MCF 10A (cell line): ENCODE data around the gene DSC2. TPM values are rescaled to one million over a fixed set of nuclear protein-coding genes. Genes with fewer than 3 reads are reported as not detected.
A peak's percentile ranks its signal among the peaks of the same experiment; 100 is the strongest.
"Not testable (repeated sequence)": the region's sequence is repeated elsewhere in the genome, so short reads cannot be mapped to it uniquely, and the experiment has no call there.

ENCODE experiments used
- BruUV-seq: library from RNA; stranded (reverse); fragments of 400-500 nt; replicated peaks from 2 replicates; lab custom pipeline; 2021; lab: Mats Ljungman, UMichigan
- CTCF ChIA-PET: fragments of 300-600 bp; sonication (Branson Sonifier 250); formaldehyde crosslinking; extraction: SDS; loops from one replicate; lab custom pipeline; 2021; ENCODE audit warnings: antibody characterized with exemption, inconsistent platforms; lab: Yijun Ruan, JAX
- POLR2A ChIA-PET: fragments of 300-600, 350-650 bp; sonication (Branson Sonifier 250); formaldehyde crosslinking; extraction: SDS; loops from one replicate; lab custom pipeline; 2020; ENCODE audit warnings: antibody characterized with exemption, inconsistent platforms; lab: Yijun Ruan, JAX
- DNase-seq: peaks from one replicate; pipeline ENCODE4 v3.0.0-alpha.2; 2018; ENCODE audit not compliant: unreplicated experiment
- H3K27ac Mint-ChIP-seq: one replicate; pipeline ENCODE4 v1.8.0; 2022; ENCODE audit warnings: mild to moderate bottlenecking, low read depth, mixed read lengths; ENCODE audit not compliant: unreplicated experiment
- H3K27me3 Mint-ChIP-seq: one replicate; pipeline ENCODE4 v1.8.0; 2022; ENCODE audit warnings: mixed read lengths; ENCODE audit not compliant: insufficient read depth, unreplicated experiment
- H3K36me3 Mint-ChIP-seq: one replicate; pipeline ENCODE4 v1.8.0; 2022; ENCODE audit warnings: mild to moderate bottlenecking, moderate library complexity, mixed read lengths; ENCODE audit not compliant: insufficient read depth, unreplicated experiment
- H3K4me1 Mint-ChIP-seq: one replicate; pipeline ENCODE4 v1.8.0; 2022; ENCODE audit warnings: mixed read lengths; ENCODE audit not compliant: insufficient read depth, unreplicated experiment
- H3K4me3 Mint-ChIP-seq: one replicate; pipeline ENCODE4 v1.8.0; 2022; ENCODE audit warnings: mild to moderate bottlenecking, moderate library complexity, mixed read lengths; ENCODE audit not compliant: unreplicated experiment
- H3K9me3 Mint-ChIP-seq: one replicate; pipeline ENCODE4 v1.8.0; 2022; ENCODE audit warnings: mixed read lengths; ENCODE audit not compliant: unreplicated experiment
- CTCF ChIP-seq: fragments of 200-600 bp; IDR thresholded peaks from one replicate; pipeline ENCODE4 v1.8.0; 2022; ENCODE audit warnings: antibody characterized with exemption, mild to moderate bottlenecking; ENCODE audit not compliant: unreplicated experiment
- intact Hi-C: fragments of 100-400 bp; cut with micrococcal nuclease; formaldehyde crosslinking; loops from 2 replicates; pipeline ENCODE4 v1.14.1; 2022
- total RNA-seq: library from RNA; stranded (reverse); gene quantifications from 2 replicates; pipeline ENCODE4 v1.2.3, GENCODE V29; 2022

Gene DSC2
- total RNA-seq, 1 experiment from 2014 or later = 11.3 TPM

GRCh38 chr18:31039426-31039825 is 62.8 kb downstream of the DSC2 start:
- intact Hi-C loops = no loop called here
- Mint-ChIP-seq H3K27me3 (no peaks in the 10 kb centered on the region), H3K4me1 (peaks cover 32% of the 10 kb centered on the region), H3K27ac (peak overlapping the region; percentile 98), H3K36me3 (no peaks in the 10 kb centered on the region), H3K4me3 (peak overlapping the region; percentile 97), H3K9me3 (no peaks in the 10 kb centered on the region)
- POLR2A ChIA-PET = interaction anchor here (0.7 to 9.0 kb wide), 17 partner anchors 9 to 473 kb away, joined by 3 to 221 read pairs (median 4); partner anchors contain the start of genes DSC2 and DSG3
- CTCF ChIA-PET = interaction anchor here (0.5 kb wide), 1 partner anchor 321 kb away, joined by 3 read pairs; no protein-coding TSS in a partner anchor
- no peak for TF ChIP-seq CTCF
- BruUV-seq = no TSS peak
- peak; percentile 68 for DNase-seq

- H3K36me3 Mint-ChIP-seq, intact Hi-C loops, H3K4me3 Mint-ChIP-seq, H3K27me3 Mint-ChIP-seq, H3K9me3 Mint-ChIP-seq, DNase-seq, BruUV-seq: not testable (repeated sequence)
- ChIA-PET POLR2A (interaction anchor here (0.6 to 9.0 kb wide), 5 partner anchors 64 to 474 kb away, joined by 3 to 221 read pairs (median 13); partner anchors contain the start of gene DSC2), CTCF (interaction anchor here (0.7 to 1.1 kb wide), 2 partner anchors 162 to 205 kb away, joined by 3 read pairs; no protein-coding TSS in a partner anchor)
- H3K4me1 Mint-ChIP-seq = peaks cover 26% of the 10 kb centered on the region
- peak overlapping the region; percentile 98 for H3K27ac Mint-ChIP-seq
Observed at GRCh38 chr18:31037686-31038085, 64.5 kb downstream of the DSC2 start.

GRCh38 chr18:31034541-31034940 is 67.7 kb downstream of the DSC2 start:
- H3K4me3 Mint-ChIP-seq = no peak overlapping the region
- no peak overlapping the region for H3K27ac Mint-ChIP-seq
- H3K27me3 Mint-ChIP-seq = no peaks in the 10 kb centered on the region
- CTCF ChIA-PET = no interaction called here
- TF ChIP-seq CTCF = no peak
- no peak for DNase-seq
- POLR2A ChIA-PET = interaction anchor here (0.6 kb wide), 1 partner anchor 66 kb away, joined by 4 read pairs; no protein-coding TSS in a partner anchor
- H3K36me3 Mint-ChIP-seq = peaks cover 9% of the 10 kb centered on the region
- no peaks in the 10 kb centered on the region for H3K9me3 Mint-ChIP-seq
- peaks cover 25% of the 10 kb centered on the region for H3K4me1 Mint-ChIP-seq
- intact Hi-C loops = no loop called here
- BruUV-seq = no TSS peak

- peak overlapping the region; percentile 65 for H3K27ac Mint-ChIP-seq
- H3K9me3 Mint-ChIP-seq = no peaks in the 10 kb centered on the region
Observed at GRCh38 chr18:31030574-31031278, 71.5 kb downstream of the DSC2 start.

More at GRCh38 chr18:31030574-31031278, 71.5 kb downstream of the DSC2 start:
- H3K27me3 Mint-ChIP-seq = no peaks in the 10 kb centered on the region
- H3K4me1 Mint-ChIP-seq = peaks cover 6% of the 10 kb centered on the region
- intact Hi-C loops = no loop called here
- TF ChIP-seq CTCF = no peak
- ChIA-PET CTCF (no interaction called here), POLR2A (interaction anchor here (1.0 to 1.1 kb wide), 2 partner anchors 9 to 12 kb away, joined by 3 read pairs; partner anchors contain the start of gene DSC3)
- H3K4me3 Mint-ChIP-seq = no peak overlapping the region
- DNase-seq = no peak
- no TSS peak for BruUV-seq
- peaks cover 37% of the 10 kb centered on the region for H3K36me3 Mint-ChIP-seq
